IMR-90 (cell line): ENCODE results near the gene ZFYVE28.

Experiments used
- FOS ChIP-seq: fragments of 150-350 bp; IDR thresholded peaks from 2 replicates; pipeline ENCODE4 v1.6.1; 2016; ENCODE audit warnings: low read depth, low read length
- NFE2L2 ChIP-seq: fragments of 150-350 bp; IDR thresholded peaks from 2 replicates; pipeline ENCODE4 v1.6.1; 2016; ENCODE audit warnings: low read depth, mild to moderate bottlenecking, low read length
- POLR2A ChIP-seq: IDR thresholded peaks from 2 replicates; pipeline ENCODE4 v1.6.1; 2012; ENCODE audit warnings: mild to moderate bottlenecking, low read depth, low read length
- SMC3 ChIP-seq: fragments of 150-350 bp; IDR thresholded peaks from 2 replicates; pipeline ENCODE4 v1.6.1; 2016; ENCODE audit warnings: low read depth, mild to moderate bottlenecking, antibody characterized with exemption, low read length, moderate library complexity
- TF ChIP-seq, protein P1 (sequence below): conservative IDR thresholded peaks from 2 replicates; pipeline ENCODE4 v1.5.1; 2012; ENCODE audit warnings: mild to moderate bottlenecking, low read depth, low read length, improper control_type of control experiment

GRCh38 chr4:2254665-2255500, 163.6 kb downstream of the ZFYVE28 start:
- TF ChIP-seq, protein P1, sequence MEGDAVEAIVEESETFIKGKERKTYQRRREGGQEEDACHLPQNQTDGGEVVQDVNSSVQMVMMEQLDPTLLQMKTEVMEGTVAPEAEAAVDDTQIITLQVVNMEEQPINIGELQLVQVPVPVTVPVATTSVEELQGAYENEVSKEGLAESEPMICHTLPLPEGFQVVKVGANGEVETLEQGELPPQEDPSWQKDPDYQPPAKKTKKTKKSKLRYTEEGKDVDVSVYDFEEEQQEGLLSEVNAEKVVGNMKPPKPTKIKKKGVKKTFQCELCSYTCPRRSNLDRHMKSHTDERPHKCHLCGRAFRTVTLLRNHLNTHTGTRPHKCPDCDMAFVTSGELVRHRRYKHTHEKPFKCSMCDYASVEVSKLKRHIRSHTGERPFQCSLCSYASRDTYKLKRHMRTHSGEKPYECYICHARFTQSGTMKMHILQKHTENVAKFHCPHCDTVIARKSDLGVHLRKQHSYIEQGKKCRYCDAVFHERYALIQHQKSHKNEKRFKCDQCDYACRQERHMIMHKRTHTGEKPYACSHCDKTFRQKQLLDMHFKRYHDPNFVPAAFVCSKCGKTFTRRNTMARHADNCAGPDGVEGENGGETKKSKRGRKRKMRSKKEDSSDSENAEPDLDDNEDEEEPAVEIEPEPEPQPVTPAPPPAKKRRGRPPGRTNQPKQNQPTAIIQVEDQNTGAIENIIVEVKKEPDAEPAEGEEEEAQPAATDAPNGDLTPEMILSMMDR: no peak
- TF ChIP-seq FOS: no peak
- no peak for TF ChIP-seq POLR2A
- no peak for TF ChIP-seq NFE2L2
- TF ChIP-seq SMC3: no peak
